PC-3 (cell line): ENCODE data around the gene FSTL3.

Experiments
- EZH2 ChIP-seq: fragments of 300-600 bp; sonication (generic); IDR thresholded peaks from one replicate; pipeline ENCODE4 v1.6.1; 2017; ENCODE audit warnings: antibody characterized with exemption, mild to moderate bottlenecking, low read length; ENCODE audit not compliant: unreplicated experiment
- TF ChIP-seq, protein P1 (sequence below): fragments of 300-600 bp; sonication (generic); conservative IDR thresholded peaks from 2 replicates; pipeline ENCODE4 v1.5.1; 2017; ENCODE audit warnings: antibody characterized with exemption, low read depth, mild to moderate bottlenecking, low read length

DNA sequence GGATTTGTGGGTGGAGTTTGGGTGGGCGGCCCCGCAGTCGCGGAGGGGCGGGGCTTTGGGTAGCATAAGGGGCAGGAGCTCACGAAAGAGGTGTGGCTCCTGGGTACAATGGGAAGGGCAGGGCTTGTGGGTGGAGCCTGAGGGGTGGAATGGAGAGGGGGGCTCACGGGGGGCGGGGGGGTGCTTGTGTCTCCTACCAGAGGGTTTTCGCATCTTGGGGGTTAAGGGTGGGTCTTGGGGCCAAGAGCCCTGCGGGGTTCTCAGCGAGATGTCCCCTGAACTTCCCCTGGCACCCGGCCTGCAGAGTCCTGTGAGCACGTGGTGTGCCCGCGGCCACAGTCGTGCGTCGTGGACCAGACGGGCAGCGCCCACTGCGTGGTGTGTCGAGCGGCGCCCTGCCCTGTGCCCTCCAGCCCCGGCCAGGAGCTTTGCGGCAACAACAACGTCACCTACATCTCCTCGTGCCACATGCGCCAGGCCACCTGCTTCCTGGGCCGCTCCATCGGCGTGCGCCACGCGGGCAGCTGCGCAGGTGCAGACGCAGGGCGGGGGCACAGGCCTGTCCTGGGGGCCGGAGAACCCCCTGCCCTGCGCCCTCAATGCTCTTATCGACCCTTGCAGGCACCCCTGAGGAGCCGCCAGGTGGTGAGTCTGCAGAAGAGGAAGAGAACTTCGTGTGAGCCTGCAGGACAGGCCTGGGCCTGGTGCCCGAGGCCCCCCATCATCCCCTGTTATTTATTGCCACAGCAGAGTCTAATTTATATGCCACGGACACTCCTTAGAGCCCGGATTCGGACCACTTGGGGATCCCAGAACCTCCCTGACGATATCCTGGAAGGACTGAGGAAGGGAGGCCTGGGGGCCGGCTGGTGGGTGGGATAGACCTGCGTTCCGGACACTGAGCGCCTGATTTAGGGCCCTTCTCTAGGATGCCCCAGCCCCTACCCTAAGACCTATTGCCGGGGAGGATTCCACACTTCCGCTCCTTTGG lies 5.1 kb downstream of the FSTL3 start:
- TF ChIP-seq, protein P1, sequence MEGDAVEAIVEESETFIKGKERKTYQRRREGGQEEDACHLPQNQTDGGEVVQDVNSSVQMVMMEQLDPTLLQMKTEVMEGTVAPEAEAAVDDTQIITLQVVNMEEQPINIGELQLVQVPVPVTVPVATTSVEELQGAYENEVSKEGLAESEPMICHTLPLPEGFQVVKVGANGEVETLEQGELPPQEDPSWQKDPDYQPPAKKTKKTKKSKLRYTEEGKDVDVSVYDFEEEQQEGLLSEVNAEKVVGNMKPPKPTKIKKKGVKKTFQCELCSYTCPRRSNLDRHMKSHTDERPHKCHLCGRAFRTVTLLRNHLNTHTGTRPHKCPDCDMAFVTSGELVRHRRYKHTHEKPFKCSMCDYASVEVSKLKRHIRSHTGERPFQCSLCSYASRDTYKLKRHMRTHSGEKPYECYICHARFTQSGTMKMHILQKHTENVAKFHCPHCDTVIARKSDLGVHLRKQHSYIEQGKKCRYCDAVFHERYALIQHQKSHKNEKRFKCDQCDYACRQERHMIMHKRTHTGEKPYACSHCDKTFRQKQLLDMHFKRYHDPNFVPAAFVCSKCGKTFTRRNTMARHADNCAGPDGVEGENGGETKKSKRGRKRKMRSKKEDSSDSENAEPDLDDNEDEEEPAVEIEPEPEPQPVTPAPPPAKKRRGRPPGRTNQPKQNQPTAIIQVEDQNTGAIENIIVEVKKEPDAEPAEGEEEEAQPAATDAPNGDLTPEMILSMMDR = no peak
- TF ChIP-seq EZH2 = no peak
